Epithelial cell of proximal tubule (primary cell): ENCODE results near the gene SCP2D1. TPM values are rescaled to one million over a fixed set of nuclear protein-coding genes. Genes with fewer than 3 reads are reported as not detected.
A peak's percentile ranks its signal among the peaks of the same experiment; 100 is the strongest.
"Not testable (repeated sequence)": the region's sequence is repeated elsewhere in the genome, so short reads cannot be mapped to it uniquely, and the experiment has no call there.

Experiments
- DNase-seq: peaks from one replicate; pipeline ENCODE4 v3.0.0-alpha.2; 2011; ENCODE audit warnings: low read depth
- H3K4me3 ChIP-seq: 2 replicates; pipeline ENCODE4 v1.5.1; 2011; ENCODE audit warnings: low read depth, mild to moderate bottlenecking, low read length
- CTCF ChIP-seq: conservative IDR thresholded peaks from 2 replicates; pipeline ENCODE4 v1.5.1; 2012; ENCODE audit warnings: low read depth, mild to moderate bottlenecking, low read length
- total RNA-seq: library from RNA; depleted of rRNA; stranded (reverse); fragments of >200 nt; gene quantifications from 2 replicates; pipeline ENCODE4 v1.2.3, GENCODE V29; 2015

Gene SCP2D1
- total RNA-seq, 1 donor from 2014 or later, result not detected

DNA sequence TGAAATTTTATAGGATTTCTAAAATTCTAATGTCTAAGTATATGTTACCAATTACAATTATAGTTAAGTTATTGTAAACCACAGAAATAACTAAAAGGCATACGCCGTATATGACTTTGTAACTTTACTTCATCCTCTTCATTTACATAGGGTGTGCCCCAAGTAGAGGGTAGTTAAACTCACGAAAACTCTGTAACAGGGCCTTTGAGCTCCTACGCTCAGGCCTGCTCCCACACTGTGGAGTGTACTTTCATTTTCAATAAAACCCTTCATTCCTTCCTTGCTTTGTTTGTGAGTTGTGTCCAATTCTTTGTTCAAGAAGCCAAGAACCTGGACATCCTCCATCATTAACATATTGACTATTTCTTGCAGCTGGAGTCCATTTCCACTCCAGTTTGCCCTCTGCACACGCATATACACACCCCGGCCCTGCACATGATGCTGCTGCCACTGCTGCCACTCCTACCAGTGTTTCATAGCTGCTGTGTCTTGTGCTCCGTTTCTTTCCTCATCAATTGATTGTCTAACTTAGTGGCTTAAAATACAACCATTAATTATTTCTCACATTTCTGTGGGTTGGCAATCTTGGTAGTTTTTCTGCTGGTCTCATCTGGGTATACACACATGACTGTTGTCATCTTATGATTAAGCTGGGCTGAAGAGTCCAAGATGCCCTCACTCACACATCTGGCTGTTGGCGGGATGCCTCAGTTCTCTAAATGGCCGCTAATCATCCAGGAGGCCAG, 33.0 kb upstream of the SCP2D1 start:
- TF ChIP-seq CTCF, result no peak
- H3K4me3 ChIP-seq, result no peak overlapping the region
- DNase-seq, result no peak

DNA sequence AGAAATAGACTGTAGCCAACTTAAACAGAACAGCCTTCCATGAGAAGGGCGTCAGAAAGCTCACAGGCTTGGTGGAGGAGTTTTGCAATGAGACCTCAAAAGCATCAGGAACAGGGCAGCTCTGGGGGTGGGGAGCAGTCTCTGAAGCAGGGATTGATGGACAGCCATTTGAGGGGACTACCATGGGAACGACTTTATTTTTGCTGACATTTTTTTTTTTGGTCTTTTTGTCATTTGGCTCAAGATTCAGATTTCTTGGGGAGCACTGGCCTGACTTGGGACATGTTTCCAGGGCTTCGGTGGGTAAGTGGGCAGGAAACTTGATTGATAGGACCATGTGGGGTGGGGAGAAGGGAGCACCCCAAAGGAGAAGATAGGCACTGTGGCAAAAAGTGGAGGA, 32.1 kb upstream of the SCP2D1 start:
- no peak for TF ChIP-seq CTCF
- no peak overlapping the region for H3K4me3 ChIP-seq
- no peak for DNase-seq

GRCh38 chr20:18783385-18783959, 30.1 kb upstream of the SCP2D1 start:
- no peak overlapping the region for H3K4me3 ChIP-seq
- DNase-seq, result no peak
- no peak for TF ChIP-seq CTCF

GRCh38 chr20:18787046-18787445, 26.5 kb upstream of the SCP2D1 start:
- not testable (repeated sequence) for DNase-seq

DNA sequence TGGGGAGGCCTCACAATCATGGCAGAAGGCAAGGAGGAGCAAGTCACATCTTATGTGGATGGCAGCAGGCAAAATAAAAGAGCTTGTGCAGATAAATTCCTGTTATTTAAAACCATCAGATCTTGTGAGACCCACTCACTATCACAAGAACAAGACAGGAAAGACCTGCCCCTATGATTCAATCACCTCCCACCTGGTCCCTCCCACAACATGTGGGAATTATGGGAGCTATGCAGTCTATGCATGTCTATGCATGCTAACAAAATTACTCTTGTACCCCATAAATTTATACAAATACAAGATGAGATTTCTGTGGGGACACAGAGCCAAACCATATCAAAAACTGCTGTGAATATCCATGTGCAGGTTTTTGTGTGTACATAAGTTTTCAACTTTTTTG, 25.6 kb upstream of the SCP2D1 start:
- H3K4me3 ChIP-seq, result no peak overlapping the region
- TF ChIP-seq CTCF, result no peak
- DNase-seq, result no peak

More at GRCh38 chr20:18787046-18787445, 26.5 kb upstream of the SCP2D1 start:
- H3K4me3 ChIP-seq, result not testable (repeated sequence)

GRCh38 chr20:18790787-18791186, 22.8 kb upstream of the SCP2D1 start:
- H3K4me3 ChIP-seq, result no peak overlapping the region
- TF ChIP-seq CTCF, result no peak
- DNase-seq, result no peak

DNA sequence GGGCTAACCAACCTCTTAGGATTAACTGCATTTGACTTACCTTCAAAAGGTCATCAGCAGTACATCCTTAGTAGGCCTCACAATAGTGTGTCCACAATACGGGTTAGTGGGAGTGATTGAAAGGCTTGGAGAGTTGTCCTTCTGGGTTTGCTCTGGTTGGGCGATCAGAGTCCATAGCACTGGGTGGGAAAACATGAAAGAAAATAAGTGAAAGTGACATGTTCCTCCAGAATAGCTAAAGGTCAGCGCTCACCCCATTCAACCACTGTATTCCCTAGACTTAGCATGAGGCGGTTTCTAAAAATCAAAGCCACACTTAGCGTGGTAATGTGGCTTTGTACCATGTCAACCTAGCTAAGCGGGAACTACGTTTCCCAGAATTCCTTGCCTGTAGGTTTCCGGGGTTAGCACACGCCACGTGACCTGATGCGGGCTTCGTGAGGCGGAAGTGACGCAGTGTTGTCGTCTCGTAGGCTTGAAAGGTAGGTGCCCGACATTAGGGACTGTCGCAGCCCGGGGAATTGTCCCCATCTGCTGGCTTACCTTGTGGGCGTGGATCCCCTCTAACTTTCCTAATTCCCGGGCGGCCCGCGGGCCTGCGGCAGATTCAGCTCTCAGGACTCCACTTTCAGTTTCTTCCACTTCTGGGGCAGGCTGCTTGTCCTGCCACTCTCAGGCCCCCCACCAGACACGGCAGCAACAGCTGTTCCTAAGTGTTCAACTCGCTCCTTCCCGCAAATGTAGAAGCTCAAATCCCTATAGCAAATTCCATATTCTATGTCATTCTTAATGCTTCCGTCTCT, 19.8 kb upstream of the SCP2D1 start:
- TF ChIP-seq CTCF, result no peak
- DNase-seq, result peak; percentile 64
- H3K4me3 ChIP-seq, result peak overlapping the region; percentile 76
